ENCODE results near the gene TRAPPC13.
"Not testable (repeated sequence)": the region's sequence is repeated elsewhere in the genome, so short reads cannot be mapped to it uniquely, and the experiment has no call there.

Gene TRAPPC13

DNA sequence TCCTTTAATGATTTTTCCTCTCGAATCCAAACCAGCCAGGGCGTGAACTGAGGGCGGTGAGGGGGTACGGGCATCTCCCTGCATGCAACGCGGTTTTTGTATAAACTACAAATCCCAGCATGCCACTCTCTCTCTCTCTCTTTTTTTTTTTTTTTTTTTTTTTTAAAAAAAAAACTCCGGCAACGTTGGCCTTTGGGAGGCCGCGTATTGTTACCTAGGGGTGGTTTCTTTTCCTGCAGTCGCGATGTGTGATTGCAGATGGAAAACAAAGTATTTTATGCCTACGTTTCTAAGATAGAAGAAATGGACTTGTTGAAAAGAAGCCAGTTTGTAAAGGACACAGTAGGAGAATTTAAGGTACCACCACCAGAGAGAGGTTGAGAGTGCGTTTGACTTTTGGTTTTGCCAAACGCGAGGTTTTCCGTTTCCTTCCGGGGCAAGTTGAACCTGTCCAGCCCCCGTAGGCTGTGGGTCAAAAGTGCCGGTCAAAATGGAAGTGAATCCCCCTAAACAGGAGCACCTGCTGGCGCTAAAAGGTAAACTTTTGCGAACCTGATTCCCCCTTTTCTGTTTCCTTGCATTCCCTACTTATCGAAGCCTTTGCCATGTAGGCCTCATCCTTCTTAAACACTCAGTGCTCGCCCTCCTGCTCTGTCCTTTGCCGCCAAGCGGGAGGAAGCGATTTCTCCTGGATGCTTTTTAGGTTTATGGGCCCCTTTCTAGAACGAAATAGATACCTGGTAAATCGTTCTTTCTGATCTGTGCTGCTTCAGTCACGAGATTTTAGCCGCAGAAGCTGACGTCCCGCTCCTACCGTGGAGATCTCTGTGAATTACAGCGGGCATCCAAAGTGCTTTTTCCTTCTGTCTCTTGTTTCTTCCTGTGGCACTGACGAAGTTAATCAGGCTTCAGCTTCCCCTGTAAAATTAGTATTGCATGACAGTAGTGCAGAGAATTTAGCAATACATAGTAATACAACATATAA, at the start of gene TRAPPC13, which contains the start of gene SHLD3:
Gene TRAPPC13, plus strand, starts transcription at position 457 of the 985 bp plus-strand sequence. Its CDS starts 34 bp downstream, at position 491.
Gene SHLD3, plus strand, starts transcription at position 457 of the 985 bp plus-strand sequence. CDS start 4,561 bp downstream, outside the sequence.
- peak; percentile 4 for FAIRE-seq

GRCh38 chr5:65577141-65577540, 47.7 kb upstream of the TRAPPC13 start:
- FAIRE-seq: no peak

GRCh38 chr5:65588694-65589093, 36.1 kb upstream of the TRAPPC13 start:
- FAIRE-seq: no peak

DNA sequence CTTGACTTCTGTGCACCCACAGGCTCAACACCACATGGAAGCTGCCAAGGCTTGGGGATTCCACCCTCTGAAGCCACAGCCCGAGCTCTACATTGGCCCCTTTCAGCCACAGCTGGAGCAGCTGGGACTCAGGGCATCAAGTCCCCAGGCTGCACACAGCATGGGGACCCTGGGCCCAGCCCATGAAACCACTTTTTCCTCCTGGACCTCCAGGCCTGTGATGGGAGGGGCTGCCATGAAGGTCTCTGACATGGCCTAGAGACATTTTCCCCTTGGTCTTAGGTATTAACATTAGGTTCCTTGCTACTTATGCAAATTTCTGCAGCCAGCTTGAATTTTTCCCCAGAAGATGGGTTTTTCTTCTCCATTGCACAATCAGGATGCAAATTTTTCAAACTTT, 23.1 kb upstream of the TRAPPC13 start:
- FAIRE-seq: not testable (repeated sequence)

GRCh38 chr5:65611524-65611923, 13.3 kb upstream of the TRAPPC13 start:
- FAIRE-seq: no peak

GRCh38 chr5:65612298-65612907, 12.4 kb upstream of the TRAPPC13 start:
- no peak for FAIRE-seq

DNA sequence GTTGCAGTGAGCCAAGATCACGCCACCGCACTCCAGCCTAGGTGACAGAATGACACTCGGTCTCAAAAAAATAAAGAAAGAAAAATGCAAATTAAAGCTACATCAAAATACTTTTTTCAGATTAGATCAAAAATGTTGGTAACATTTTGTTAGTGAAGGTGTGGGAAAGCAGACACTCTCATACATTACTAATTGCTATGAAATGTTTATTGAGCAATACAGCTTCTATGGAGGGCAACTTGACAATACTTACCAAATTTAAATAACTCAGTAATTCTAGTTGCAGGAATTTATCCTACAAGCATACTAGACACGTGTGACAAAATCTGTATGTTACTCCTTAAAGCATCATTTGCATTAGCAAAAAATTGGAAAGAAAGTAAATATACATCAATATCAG, 4.8 kb upstream of the TRAPPC13 start:
- no peak for FAIRE-seq

GRCh38 chr5:65621961-65622360, 2.9 kb upstream of the TRAPPC13 start:
- not testable (repeated sequence) for FAIRE-seq

- FAIRE-seq: no peak
Observed at GRCh38 chr5:65623482-65623881, 1.3 kb upstream of the TRAPPC13 start.

GRCh38 chr5:65624025-65624570, 729 bp upstream of the TRAPPC13 start, which contains the start of gene TRIM23:
Gene TRIM23, minus strand, starts transcription at chr5:65624333. Its CDS starts 59 bp downstream, at chr5:65624274.
- FAIRE-seq: peak; percentile 64

DNA sequence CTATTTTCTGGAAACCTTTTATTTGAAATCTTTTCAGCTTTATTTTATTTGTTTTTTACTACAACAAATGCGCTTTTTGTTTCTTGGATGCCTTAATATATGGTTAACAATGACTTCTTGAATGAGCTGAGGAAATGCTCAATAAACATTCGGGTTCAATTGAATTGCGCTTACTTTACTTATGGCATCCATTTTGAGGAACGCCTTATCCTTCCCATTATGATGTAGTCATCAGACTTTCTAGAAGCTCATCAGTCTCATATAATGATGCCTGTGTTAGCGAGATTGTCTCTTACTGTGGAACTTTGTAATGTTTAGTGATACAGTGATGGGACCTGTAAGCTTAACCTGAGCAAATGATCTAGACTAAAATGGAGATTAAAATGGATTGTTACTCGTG, 916 bp downstream of the TRAPPC13 start:
- no peak for FAIRE-seq

GRCh38 chr5:65630981-65631380, 6.2 kb downstream of the TRAPPC13 start:
- no peak for FAIRE-seq

DNA sequence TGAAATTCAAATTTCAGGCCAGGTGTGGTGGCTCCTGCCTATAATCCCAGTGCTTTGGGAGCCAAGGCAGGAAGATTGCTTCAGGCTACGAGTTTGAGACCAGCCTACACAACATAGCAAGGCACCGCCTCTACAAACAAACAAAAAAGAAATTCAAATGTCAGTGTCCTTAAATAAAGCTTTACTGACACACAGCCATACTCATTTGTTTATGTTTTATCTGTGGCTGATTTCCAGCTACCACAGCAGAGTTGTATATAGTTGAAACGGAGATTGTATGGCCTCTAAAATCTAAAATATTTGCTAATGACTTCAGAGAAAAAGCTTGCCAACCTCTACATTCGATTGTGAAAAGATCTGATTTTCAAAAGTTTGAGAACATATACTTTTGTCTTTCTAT, 15.4 kb downstream of the TRAPPC13 start:
- no peak for FAIRE-seq

- no peak for FAIRE-seq
Observed at GRCh38 chr5:65646938-65647337, 22.1 kb downstream of the TRAPPC13 start.

GRCh38 chr5:65647941-65648340, 23.1 kb downstream of the TRAPPC13 start:
- no peak for FAIRE-seq

GRCh38 chr5:65651144-65651543, 26.3 kb downstream of the TRAPPC13 start:
- no peak for FAIRE-seq

GRCh38 chr5:65654713-65655112, 29.9 kb downstream of the TRAPPC13 start:
- no peak for FAIRE-seq

DNA sequence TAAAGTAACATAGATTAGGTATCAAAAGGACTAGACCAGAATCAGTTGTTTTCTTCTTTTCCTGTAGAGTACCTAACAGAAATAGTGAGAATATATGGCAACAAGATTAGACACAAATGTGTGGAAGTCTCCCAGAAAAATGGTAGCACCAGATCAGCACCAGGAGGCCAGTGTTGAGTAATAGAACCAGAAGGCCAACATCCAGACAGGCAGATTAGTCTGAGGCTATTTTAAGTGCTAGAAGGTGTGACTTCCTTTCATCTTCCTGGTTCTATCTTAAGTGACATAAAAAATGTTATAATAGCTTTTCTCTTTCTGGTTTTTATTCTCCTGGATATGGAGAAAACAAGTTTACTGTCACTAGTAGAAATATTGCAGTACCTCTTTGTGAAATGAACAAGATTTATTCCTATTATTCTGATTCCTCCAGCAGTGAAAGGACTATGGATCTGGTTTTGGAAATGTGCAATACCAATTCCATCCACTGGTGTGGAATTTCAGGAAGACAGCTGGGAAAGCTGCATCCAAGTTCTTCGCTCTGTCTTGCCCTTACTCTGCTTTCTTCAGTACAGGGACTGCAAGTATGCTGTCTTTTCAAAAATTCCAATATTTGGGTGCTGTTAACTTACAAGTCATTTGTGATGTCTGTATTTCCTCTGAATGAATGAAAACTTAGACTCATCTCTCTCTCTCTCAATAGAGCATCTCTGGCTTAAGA, 39.1 kb downstream of the TRAPPC13 start:
- no peak for FAIRE-seq

DNA sequence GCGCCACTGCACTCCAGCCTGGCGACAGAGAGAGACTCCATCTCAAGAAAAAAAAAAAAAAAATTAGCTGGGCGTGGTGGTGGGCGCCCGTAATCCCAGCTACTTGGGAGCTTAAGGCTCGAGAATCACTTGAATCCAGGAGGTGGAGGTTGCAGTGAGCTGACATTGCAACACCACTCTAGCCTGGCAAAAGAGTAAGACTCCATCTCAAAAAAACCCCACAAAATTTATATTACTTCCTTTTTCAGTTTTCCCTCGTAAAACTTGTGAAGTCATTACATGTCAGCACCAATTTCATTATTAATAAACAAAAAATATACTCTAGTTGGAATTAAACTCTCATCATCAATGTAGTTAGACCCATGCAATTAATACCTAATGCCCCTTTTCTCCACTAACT, 43.9 kb downstream of the TRAPPC13 start:
- no peak for FAIRE-seq

DNA sequence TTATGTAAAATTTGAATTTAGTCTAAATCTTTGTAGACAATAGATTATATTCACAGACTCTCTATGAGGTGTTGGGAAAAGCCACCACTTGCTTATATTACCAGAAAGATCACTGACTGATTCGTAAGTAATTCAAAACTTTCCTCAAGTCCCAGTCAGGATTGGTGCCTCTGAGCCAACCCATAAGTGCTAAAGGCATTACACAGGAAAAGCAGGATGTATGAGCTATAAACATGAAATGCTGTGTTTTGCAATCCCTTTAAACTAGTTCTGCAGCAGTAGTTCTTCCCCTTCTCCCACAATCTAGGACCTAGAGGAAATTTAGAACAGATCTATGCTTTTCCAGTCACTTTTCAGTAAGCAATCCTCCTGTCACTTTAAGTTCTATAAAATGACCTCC, 48.0 kb downstream of the TRAPPC13 start:
- no peak for FAIRE-seq

GRCh38 chr5:65674749-65675148, 49.9 kb downstream of the TRAPPC13 start:
- FAIRE-seq: no peak

GRCh38 chr5:65676056-65676455, 51.2 kb downstream of the TRAPPC13 start:
- FAIRE-seq: not testable (repeated sequence)

GRCh38 chr5:65682148-65682547, 57.3 kb downstream of the TRAPPC13 start:
- no peak for FAIRE-seq
